CD14-positive monocyte (primary cell): ENCODE measurements around the gene PIP5K1B. TPM values are rescaled to one million over a fixed set of nuclear protein-coding genes. Genes with fewer than 3 reads are reported as not detected.
A peak's percentile ranks its signal among the peaks of the same experiment; 100 is the strongest.

ENCODE experiments used
- DNase-seq, 3 donors: peaks; one replicate each; pipeline ENCODE4 v3.0.0-alpha.2; 2011 to 2022
- H2AFZ ChIP-seq: 2 replicates; pipeline ENCODE4 v1.6.0; 2012; ENCODE audit warnings: mild to moderate bottlenecking, low read depth, low read length, inconsistent platforms; ENCODE audit not compliant: insufficient read depth, poor library complexity, severe bottlenecking
- H3K27ac ChIP-seq, 2 donors: 1 replicate in 1 of 2; 2 replicates in 1 of 2; pipeline ENCODE4 v1.5.1; 2012 to 2013; ENCODE audit warnings: low read length in 2 of 2, control low read depth in 1 of 2, inconsistent platforms in 1 of 2, low read depth in 1 of 2, mild to moderate bottlenecking in 1 of 2
- H3K27me3 ChIP-seq, 2 donors: one replicate each; pipeline versions ENCODE4 v1.6.0 to v1.6.1; 2011 to 2013; ENCODE audit warnings: low read length in 2 of 2; ENCODE audit not compliant: control insufficient read depth in 2 of 2, insufficient read depth in 2 of 2
- H3K36me3 ChIP-seq, 2 donors: replicated peaks in 1 of 2; 1 replicate in 1 of 2; 2 replicates in 1 of 2; pipeline versions ENCODE4 v1.5.1 to v1.6.1; 2012 to 2013; ENCODE audit warnings: low read length in 2 of 2, control low read depth in 1 of 2, inconsistent platforms in 1 of 2, mild to moderate bottlenecking in 1 of 2; ENCODE audit not compliant: insufficient read depth in 2 of 2, control insufficient read depth in 1 of 2
- H3K4me1 ChIP-seq, 2 donors: 1 replicate in 1 of 2; 2 replicates in 1 of 2; pipeline versions ENCODE4 v1.5.1 to v1.6.1; 2012 to 2013; ENCODE audit warnings: low read length in 2 of 2, control low read depth in 1 of 2, inconsistent platforms in 1 of 2, mild to moderate bottlenecking in 1 of 2, moderate library complexity in 1 of 2; ENCODE audit not compliant: insufficient read depth in 2 of 2, control insufficient read depth in 1 of 2
- H3K4me2 ChIP-seq: replicated peaks from 2 replicates; pipeline ENCODE3; 2012; ENCODE audit warnings: low read length, moderate library complexity, mild to moderate bottlenecking; ENCODE audit not compliant: poor library complexity, severe bottlenecking; ENCODE audit errors: extremely low read depth
- H3K4me3 ChIP-seq, 3 experiments: fragments of 200-600 bp in 1 of 3; sonication (generic) in 1 of 3; replicated peaks in 1 of 3; 1 replicate in 2 of 3; 2 replicates in 1 of 3; pipeline ENCODE4 v1.5.1; 2011 to 2013; ENCODE audit warnings: low read length in 3 of 3, mild to moderate bottlenecking in 3 of 3, control low read depth in 2 of 3, low read depth in 2 of 3, inconsistent platforms in 1 of 3, moderate library complexity in 1 of 3
- H3K79me2 ChIP-seq: 2 replicates; pipeline ENCODE4 v1.6.0; 2012; ENCODE audit warnings: mild to moderate bottlenecking, control low read depth, inconsistent platforms, low read length, moderate library complexity; ENCODE audit not compliant: insufficient read depth
- H3K9ac ChIP-seq: 2 replicates; pipeline ENCODE4 v1.6.0; 2017; ENCODE audit warnings: low read length, mild to moderate bottlenecking; ENCODE audit not compliant: insufficient read depth, poor library complexity, severe bottlenecking
- H3K9me3 ChIP-seq, 2 donors: replicated peaks in 1 of 2; 1 replicate in 1 of 2; 2 replicates in 1 of 2; pipeline versions ENCODE4 v1.5.1 to v1.6.1; 2012 to 2013; ENCODE audit warnings: low read length in 2 of 2, control low read depth in 1 of 2; ENCODE audit not compliant: control insufficient read depth in 1 of 2, insufficient read depth in 1 of 2
- H4K20me1 ChIP-seq: 2 replicates; pipeline ENCODE4 v1.6.0; 2012; ENCODE audit warnings: mild to moderate bottlenecking, low read length, control low read depth, moderate library complexity; ENCODE audit not compliant: insufficient read depth
- H3K27ac Mint-ChIP-seq, 7 donors: one replicate each; pipeline ENCODE4 v1.8.0; 2020; ENCODE audit warnings: mild to moderate bottlenecking in 7 of 7, mixed read lengths in 7 of 7, moderate library complexity in 6 of 7, inconsistent platforms in 2 of 7
- H3K27me3 Mint-ChIP-seq, 3 donors: one replicate each; pipeline ENCODE4 v1.8.0; 2021 to 2022; ENCODE audit warnings: low read depth in 3 of 3, mild to moderate bottlenecking in 3 of 3, mixed read lengths in 3 of 3, moderate library complexity in 3 of 3, inconsistent platforms in 1 of 3
- H3K36me3 Mint-ChIP-seq, 2 donors: one replicate each; pipeline ENCODE4 v1.8.0; 2020; ENCODE audit warnings: mixed read lengths in 2 of 2, inconsistent platforms in 1 of 2, mild to moderate bottlenecking in 1 of 2
- H3K4me1 Mint-ChIP-seq: one replicate; pipeline ENCODE4 v1.8.0; 2020; ENCODE audit warnings: mild to moderate bottlenecking, mixed read lengths
- H3K4me3 Mint-ChIP-seq, 2 donors: one replicate each; pipeline ENCODE4 v1.8.0; 2020; ENCODE audit warnings: mild to moderate bottlenecking in 2 of 2, mixed read lengths in 2 of 2, moderate library complexity in 1 of 2
- H3K9me3 Mint-ChIP-seq, 7 donors: one replicate each; pipeline ENCODE4 v1.8.0; 2020 to 2022; ENCODE audit warnings: mixed read lengths in 7 of 7, mild to moderate bottlenecking in 6 of 7, moderate library complexity in 6 of 7, inconsistent platforms in 2 of 7
- CTCF ChIP-seq: fragments of 200-600 bp; IDR thresholded peaks from one replicate; pipeline ENCODE4 v1.8.0; 2022; ENCODE audit warnings: antibody characterized with exemption, mild to moderate bottlenecking
- WGBS: methylation state at CpG from one replicate; pipeline ENCODE4 v1.1.5; 2013; ENCODE audit warnings: missing lambda C conversion rate; ENCODE audit not compliant: insufficient coverage; 5-methylcytosine and 5-hydroxymethylcytosine counted together
- intact Hi-C, 2 donors: fragments of 100-400 bp; cut with micrococcal nuclease; formaldehyde crosslinking; loops; one replicate each; pipeline versions ENCODE4 v1.15.0 to v1.15.1; 2023
- polyA plus RNA-seq, 3 donors: library from polyadenylated mRNA; depleted of rRNA in 1 of 3; unstranded in 2 of 3; stranded (reverse) in 1 of 3; fragments of 300-500 nt in 2 of 3; fragments of >200 nt in 1 of 3; fragmentation: Illumina TruSeq in 2 of 3; gene quantifications; 1 replicate in 2 of 3; 2 replicates in 1 of 3; pipeline ENCODE4 v1.2.3, GENCODE V29; 2012 to 2021

Gene PIP5K1B
- polyA plus RNA-seq, 3 donors = 0.18 to 4.1 (median 0.87) TPM

- Histone ChIP-seq H3K4me1 (peaks cover 14 to 15% of the 10 kb centered on the region in 2 donors), H3K79me2 (no peaks in the 10 kb centered on the region), H3K9ac (no peak overlapping the region), H4K20me1 (no peaks in the 10 kb centered on the region), H3K9me3 (no peaks in the 10 kb centered on the region), H3K4me2 (no peak overlapping the region), H2AFZ (no peak overlapping the region), H3K36me3 (no peaks in the 10 kb centered on the region), H3K27ac (no peak overlapping the region), H3K27me3 (no peaks in the 10 kb centered on the region), H3K4me3 (no peak overlapping the region)
- no peak for DNase-seq
- WGBS = no CpG with 5 or more reads among the region's 1 CpG
- peak overlapping the region in 1 of 7 donors; percentile 80 for H3K27ac Mint-ChIP-seq
- TF ChIP-seq CTCF = no peak
- no peak overlapping the region for H3K4me3 Mint-ChIP-seq
- peaks cover 0 to 1% (median 0%) of the 10 kb centered on the region in 3 donors for H3K27me3 Mint-ChIP-seq
- H3K36me3 Mint-ChIP-seq = peaks cover 16 to 20% of the 10 kb centered on the region in 2 donors
- peaks cover 16% of the 10 kb centered on the region for H3K4me1 Mint-ChIP-seq
- intact Hi-C loops = no loop called here
- peaks cover 0 to 3% (median 0%) of the 10 kb centered on the region in 7 donors for H3K9me3 Mint-ChIP-seq
These were observed 215.9 kb downstream of the PIP5K1B start for GRCh38 chr9:68920921-68921320.

GRCh38 chr9:68923480-68923879 is 218.4 kb downstream of the PIP5K1B start:
- H3K9me3 Mint-ChIP-seq = peaks cover 0 to 3% (median 0%) of the 10 kb centered on the region in 7 donors
- no peaks in the 10 kb centered on the region for H3K27me3 ChIP-seq
- peaks cover 19% of the 10 kb centered on the region for H3K4me1 Mint-ChIP-seq
- peaks cover 14 to 15% of the 10 kb centered on the region in 2 donors for H3K4me1 ChIP-seq
- no peaks in the 10 kb centered on the region for H3K27me3 Mint-ChIP-seq
- H3K4me3 ChIP-seq = no peak overlapping the region
- no peak overlapping the region for H3K4me3 Mint-ChIP-seq
- intact Hi-C loops = no loop called here
- no peak overlapping the region for H2AFZ ChIP-seq
- no peaks in the 10 kb centered on the region for H3K36me3 ChIP-seq
- H3K79me2 ChIP-seq = no peaks in the 10 kb centered on the region
- no peaks in the 10 kb centered on the region for H3K9me3 ChIP-seq
- H3K4me2 ChIP-seq = no peak overlapping the region
- H3K9ac ChIP-seq = no peak overlapping the region
- TF ChIP-seq CTCF = no peak
- H3K27ac ChIP-seq = no peak overlapping the region
- H4K20me1 ChIP-seq = no peaks in the 10 kb centered on the region
- H3K36me3 Mint-ChIP-seq = peaks cover 9 to 15% of the 10 kb centered on the region in 2 donors
- no peak overlapping the region for H3K27ac Mint-ChIP-seq
- no peak for DNase-seq
